ACC112 (cell line): ENCODE results near the gene HELB.

Experiments used
- H2AFZ ChIP-seq: fragments of 200-600 bp; sonication (generic); one replicate; pipeline ENCODE4 v1.6.0; 2017; ENCODE audit warnings: antibody characterized with exemption, low read length; ENCODE audit not compliant: unreplicated experiment
- H3K27ac ChIP-seq: fragments of 200-600 bp; sonication (generic); 2 replicates; pipeline ENCODE4 v1.5.1; 2014; ENCODE audit warnings: low read depth, mild to moderate bottlenecking, antibody characterized with exemption, low read length, moderate library complexity
- H3K27me3 ChIP-seq: fragments of 200-600 bp; sonication (generic); 2 replicates; pipeline ENCODE4 v1.6.1; 2014; ENCODE audit warnings: mild to moderate bottlenecking, antibody characterized with exemption, low read length, moderate library complexity, mixed read lengths; ENCODE audit not compliant: insufficient read depth
- H3K36me3 ChIP-seq: fragments of 200-600 bp; sonication (generic); 2 replicates; pipeline ENCODE4 v1.6.1; 2016; ENCODE audit warnings: mild to moderate bottlenecking, antibody characterized with exemption, low read length, moderate library complexity, mixed read lengths; ENCODE audit not compliant: insufficient read depth
- H3K4me1 ChIP-seq: fragments of 200-600 bp; sonication (generic); one replicate; pipeline ENCODE4 v1.6.1; 2016; ENCODE audit warnings: low read length, mixed read lengths; ENCODE audit not compliant: insufficient read depth, unreplicated experiment, control insufficient read depth
- H3K4me3 ChIP-seq: fragments of 200-600 bp; sonication (generic); 2 replicates; pipeline ENCODE4 v1.5.1; 2014; ENCODE audit warnings: mild to moderate bottlenecking, low read depth, low read length
- H3K79me2 ChIP-seq: fragments of 200-600 bp; sonication (generic); one replicate; pipeline ENCODE4 v1.6.0; 2016; ENCODE audit warnings: low read length; ENCODE audit not compliant: control insufficient read depth, unreplicated experiment, insufficient read depth

The HELB gene

DNA sequence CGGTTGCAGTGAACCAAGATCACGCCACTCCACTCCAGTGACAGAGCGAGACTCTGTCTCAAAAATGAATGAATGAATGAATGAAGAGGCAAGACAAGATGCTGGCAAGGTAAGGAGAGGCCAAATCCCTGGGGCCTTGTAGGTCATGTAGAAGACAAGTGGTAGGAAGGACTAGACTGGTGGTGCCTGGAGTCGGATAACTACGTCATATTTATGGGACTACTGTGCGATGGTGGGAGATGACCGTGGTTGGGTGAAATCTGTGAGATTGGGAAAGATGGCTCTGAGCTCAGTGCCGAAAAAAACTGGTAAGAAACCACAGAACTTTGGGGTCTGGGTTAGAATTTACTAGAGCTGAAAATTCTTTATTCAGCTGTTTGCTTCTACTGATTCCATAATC, 50.6 kb downstream of the HELB start:
- Histone ChIP-seq H3K4me1 (no peaks in the 10 kb centered on the region), H3K27ac (no peak overlapping the region), H3K36me3 (no peaks in the 10 kb centered on the region), H3K4me3 (no peak overlapping the region), H3K27me3 (no peaks in the 10 kb centered on the region), H3K79me2 (no peaks in the 10 kb centered on the region), H2AFZ (no peak overlapping the region)

DNA sequence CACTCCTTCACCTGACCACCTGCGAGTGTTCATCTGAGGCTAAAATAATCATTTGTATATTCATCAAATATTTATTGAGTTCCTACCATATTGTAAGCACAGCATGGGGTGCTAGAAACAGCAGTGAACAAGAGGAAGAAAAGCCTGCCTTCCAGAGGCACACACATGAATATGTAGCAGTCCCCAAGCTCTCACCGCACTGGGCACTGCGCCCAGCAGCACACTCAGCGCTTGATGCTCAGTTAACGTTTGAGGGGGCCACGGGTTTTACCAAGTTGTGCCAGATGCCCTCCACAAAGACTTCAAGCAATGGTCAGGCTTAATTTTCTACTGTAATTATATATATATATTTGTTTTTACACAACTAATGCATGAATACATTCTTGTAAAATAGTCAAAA, 52.0 kb downstream of the HELB start:
- Histone ChIP-seq H3K27ac (no peak overlapping the region), H2AFZ (no peak overlapping the region), H3K4me3 (no peak overlapping the region), H3K4me1 (no peaks in the 10 kb centered on the region), H3K36me3 (no peaks in the 10 kb centered on the region), H3K79me2 (no peaks in the 10 kb centered on the region), H3K27me3 (no peaks in the 10 kb centered on the region)

DNA sequence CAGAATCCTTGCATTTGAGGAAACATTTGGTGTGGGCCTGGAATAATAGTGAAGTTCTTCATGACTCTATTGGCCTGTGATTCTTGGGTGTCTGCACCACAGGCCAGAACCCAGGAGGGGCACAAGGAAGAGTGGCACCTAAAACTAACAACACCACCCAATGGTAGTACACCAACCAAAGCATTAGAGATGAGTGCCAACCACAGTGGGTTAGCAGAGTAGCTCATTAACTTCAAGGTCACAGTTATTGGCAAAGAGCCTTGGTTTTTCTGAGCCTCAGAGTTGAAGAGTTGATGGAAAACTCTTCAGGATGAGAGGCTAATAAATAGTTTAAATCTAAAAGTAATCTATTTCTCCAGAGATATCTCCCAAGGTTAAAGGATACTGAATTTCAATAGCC, 57.0 kb downstream of the HELB start:
- Histone ChIP-seq H3K79me2 (no peaks in the 10 kb centered on the region), H2AFZ (no peak overlapping the region), H3K4me3 (no peak overlapping the region), H3K27me3 (0 out of 2 replicates have a peak, but pooled peaks cover 3% of the 10 kb centered on the region), H3K36me3 (no peaks in the 10 kb centered on the region), H3K27ac (no peak overlapping the region), H3K4me1 (no peaks in the 10 kb centered on the region)

DNA sequence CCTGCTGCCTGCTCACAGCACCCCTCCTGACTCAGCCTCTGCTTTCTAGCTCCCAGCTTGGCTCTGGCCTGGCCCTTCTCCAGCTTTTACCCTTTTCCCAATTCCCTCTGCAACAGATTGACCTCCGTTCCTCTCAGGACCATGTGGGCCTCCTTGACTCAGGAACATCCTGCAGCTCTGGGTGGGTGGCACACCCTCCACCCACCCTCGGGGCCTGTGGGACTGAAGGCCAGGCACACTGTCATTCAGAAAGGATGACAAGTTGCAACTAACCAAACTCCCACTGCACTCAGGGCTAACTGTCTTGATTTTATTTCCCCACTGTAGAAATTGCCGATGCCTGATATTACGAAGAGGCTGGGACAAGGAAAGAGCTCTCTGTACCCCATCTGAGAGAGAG, 59.4 kb downstream of the HELB start:
- Histone ChIP-seq H3K27me3 (0 out of 2 replicates have a peak, but pooled peaks cover 3% of the 10 kb centered on the region), H3K4me1 (no peaks in the 10 kb centered on the region), H3K79me2 (no peaks in the 10 kb centered on the region), H3K36me3 (no peaks in the 10 kb centered on the region), H3K4me3 (no peak overlapping the region), H2AFZ (no peak overlapping the region), H3K27ac (no peak overlapping the region)

DNA sequence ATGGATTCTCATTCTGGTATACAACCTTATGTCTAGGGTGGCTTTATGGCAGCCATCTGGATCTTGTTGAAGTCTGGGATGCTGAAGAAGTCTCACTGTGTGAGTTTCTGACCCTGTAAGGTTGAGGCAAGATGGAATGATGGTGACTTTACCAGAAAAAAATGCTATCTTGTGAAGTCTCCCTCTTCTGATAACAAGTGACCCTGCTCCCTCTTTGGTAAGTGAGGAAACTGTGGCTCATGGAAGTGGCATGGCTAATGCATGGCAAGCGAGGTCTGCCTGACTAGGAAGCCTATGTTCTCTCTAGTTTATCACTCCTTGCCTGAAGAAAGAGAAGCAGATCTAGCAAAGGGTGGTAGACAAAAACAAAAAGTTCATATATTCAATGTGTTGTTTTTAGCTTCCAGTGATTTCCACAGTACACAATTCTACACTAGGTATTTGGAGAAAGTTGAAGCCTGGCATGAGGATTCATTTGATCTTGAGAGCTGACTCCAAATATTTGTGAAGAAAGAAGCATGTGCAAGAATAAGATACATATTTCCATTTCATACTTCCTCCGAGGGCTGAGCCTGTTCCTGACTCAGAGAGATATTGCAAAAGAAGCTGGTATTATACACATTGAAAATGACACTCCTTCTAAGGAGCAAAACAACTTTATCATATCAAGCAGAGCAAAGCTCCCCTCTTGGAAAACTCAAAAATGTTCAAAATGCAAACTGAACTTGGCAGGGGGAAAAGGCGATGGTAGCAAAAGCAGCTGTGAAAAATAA, 63.6 kb downstream of the HELB start:
- no peaks in the 10 kb centered on the region for H3K36me3 ChIP-seq
- H3K27ac ChIP-seq = no peak overlapping the region
- H2AFZ ChIP-seq = no peak overlapping the region
- no peak overlapping the region for H3K4me3 ChIP-seq
- no peaks in the 10 kb centered on the region for H3K79me2 ChIP-seq
- no peaks in the 10 kb centered on the region for H3K4me1 ChIP-seq
- peaks cover 30% of the 10 kb centered on the region for H3K27me3 ChIP-seq

DNA sequence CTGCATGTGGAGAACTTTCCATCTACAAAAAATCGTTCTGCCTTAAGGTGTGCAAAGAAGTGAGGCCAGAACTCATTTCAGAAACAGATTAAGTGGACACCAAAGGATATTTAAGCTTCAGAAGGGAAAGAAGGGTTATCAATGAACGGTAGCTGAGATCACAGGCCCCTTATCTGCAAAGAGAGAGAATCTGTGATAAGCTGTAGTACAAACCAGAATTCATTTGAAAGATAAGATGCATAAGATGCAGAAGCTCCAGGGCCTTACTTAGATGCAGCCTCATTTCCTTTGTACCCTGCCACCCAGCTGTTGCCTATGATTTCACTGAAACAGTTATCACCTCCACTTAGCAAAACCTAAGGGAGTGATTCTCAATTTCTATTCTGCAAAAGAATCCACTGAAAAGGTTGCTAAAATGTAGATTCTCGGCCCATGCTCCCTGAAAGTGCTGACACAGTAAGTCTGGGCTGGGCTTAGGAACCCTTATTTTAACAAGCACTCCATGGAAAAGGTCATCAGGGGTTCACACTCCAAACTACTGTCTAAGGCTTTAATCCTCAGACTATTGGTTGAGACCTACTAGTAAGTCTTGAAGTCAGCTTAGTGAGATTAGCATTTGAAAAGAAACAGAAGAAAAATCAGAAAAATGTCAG, 64.8 kb downstream of the HELB start:
- H3K4me3 ChIP-seq = no peak overlapping the region
- no peak overlapping the region for H2AFZ ChIP-seq
- H3K4me1 ChIP-seq = no peaks in the 10 kb centered on the region
- H3K27ac ChIP-seq = no peak overlapping the region
- H3K36me3 ChIP-seq = no peaks in the 10 kb centered on the region
- no peaks in the 10 kb centered on the region for H3K79me2 ChIP-seq
- peaks cover 35% of the 10 kb centered on the region for H3K27me3 ChIP-seq

DNA sequence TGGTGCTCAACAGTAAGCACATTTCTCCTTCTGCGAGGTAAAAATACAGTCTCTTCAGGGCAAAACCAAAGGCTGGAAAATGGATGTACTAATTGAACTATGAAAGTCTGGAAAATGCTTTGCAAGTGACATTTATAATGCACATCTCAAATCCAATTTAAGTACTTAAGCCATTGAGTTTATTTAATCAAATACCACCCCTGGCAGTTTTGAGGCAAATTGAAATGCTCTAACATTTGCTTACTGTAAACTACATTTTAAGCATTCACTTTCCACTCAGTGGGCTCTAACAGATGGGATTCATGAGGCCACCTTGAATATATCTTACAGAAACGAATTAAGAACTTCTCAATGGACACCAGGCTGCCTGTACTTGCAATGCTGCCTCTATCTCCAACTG, 69.7 kb downstream of the HELB start:
- Histone ChIP-seq H3K4me1 (no peaks in the 10 kb centered on the region), H2AFZ (no peak overlapping the region), H3K79me2 (no peaks in the 10 kb centered on the region), H3K27ac (no peak overlapping the region), H3K27me3 (peaks cover 38% of the 10 kb centered on the region), H3K36me3 (no peaks in the 10 kb centered on the region), H3K4me3 (no peak overlapping the region)

DNA sequence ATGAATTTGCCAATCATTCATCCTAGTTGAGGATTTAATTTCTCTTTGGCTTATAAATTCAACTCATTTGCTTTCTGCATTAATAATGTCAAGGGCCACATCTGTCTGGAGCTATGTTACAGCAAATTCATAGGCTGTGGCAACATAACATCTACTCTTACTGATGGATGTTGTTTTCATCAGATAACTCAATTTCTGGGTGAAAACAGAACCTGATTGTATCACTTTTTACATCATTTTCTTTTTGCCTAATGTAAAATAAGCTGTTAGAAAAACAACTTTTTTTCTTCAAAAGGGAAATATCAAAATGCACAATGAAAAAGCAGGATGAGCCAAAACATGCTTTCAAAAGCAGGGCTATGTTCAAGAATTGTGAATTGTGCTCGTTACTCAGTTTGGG, 73.3 kb downstream of the HELB start:
- Histone ChIP-seq H3K27me3 (peaks cover 14% of the 10 kb centered on the region), H3K36me3 (no peaks in the 10 kb centered on the region), H3K4me3 (no peak overlapping the region), H3K27ac (no peak overlapping the region), H2AFZ (no peak overlapping the region), H3K4me1 (no peaks in the 10 kb centered on the region), H3K79me2 (no peaks in the 10 kb centered on the region)

DNA sequence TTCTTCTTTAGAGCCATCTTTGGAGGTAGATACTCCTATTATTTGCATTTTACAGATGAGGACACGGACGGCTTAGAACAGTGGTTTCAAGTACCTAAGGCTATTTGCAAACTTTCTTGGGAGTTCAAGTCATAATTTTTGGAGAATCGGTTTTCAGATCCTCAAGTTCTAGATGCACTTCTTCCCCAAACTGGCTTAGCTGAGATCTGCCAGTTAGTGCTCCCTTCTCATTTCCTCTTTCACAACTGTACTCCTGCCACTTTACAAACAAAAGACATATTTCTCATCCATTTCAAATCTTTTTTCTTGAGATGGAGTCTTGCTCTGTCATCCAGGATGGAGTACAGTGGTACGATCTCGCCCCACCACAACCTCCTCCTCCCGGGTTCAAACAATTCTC, 77.3 kb downstream of the HELB start:
- Histone ChIP-seq H3K79me2 (no peaks in the 10 kb centered on the region), H3K4me1 (no peaks in the 10 kb centered on the region), H3K36me3 (no peaks in the 10 kb centered on the region), H3K27ac (no peak overlapping the region), H3K27me3 (peaks cover 39% of the 10 kb centered on the region), H2AFZ (no peak overlapping the region), H3K4me3 (no peak overlapping the region)

DNA sequence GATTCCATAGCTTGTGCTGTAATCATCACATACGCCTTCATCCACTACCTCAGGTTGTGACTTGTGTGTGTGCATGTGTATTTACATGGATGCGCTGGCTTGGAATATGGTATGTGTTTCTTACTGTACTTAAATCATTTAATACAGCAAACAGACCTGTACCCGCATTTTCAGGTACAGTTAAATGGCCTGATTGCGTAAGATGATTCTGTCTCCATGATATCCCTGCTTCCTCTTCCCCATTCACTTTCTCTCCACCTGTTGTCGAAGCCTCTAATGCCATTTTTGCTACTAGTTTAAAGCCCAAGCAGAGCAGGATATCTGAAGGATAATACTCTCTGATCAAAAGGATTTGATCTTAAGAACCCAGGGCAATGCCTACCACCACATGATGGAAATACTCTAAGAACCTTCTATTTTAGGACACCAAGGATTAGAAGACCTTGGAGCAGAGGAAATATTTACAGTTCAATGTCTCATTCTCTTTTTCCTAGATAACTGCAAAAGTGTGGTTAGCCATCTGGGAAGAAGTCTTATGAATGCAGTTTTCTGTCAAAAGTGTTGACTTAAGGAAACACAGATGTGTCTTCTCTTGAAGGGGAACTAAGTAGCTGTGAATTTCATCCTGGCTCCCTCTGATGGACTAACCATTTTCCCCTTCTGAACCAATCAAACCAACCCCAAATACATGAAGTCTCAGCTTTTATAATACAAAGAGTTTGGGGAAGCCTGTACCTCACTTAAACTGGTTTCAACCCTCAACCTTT, 78.7 kb downstream of the HELB start:
- Histone ChIP-seq H3K27me3 (peaks cover 42% of the 10 kb centered on the region), H3K4me3 (no peak overlapping the region), H3K4me1 (no peaks in the 10 kb centered on the region), H3K79me2 (no peaks in the 10 kb centered on the region), H3K27ac (no peak overlapping the region), H2AFZ (no peak overlapping the region), H3K36me3 (no peaks in the 10 kb centered on the region)
